Natural killer cell (primary cell): Measurements from ENCODE around the gene PRG2. TPM values are rescaled to one million over a fixed set of nuclear protein-coding genes. Genes with fewer than 3 reads are reported as not detected.
A peak's percentile ranks its signal among the peaks of the same experiment; 100 is the strongest.

Experiments
- ATAC-seq, 3 donors: fragments of 150-1000 bp in 2 of 3; fragments of 200-7000 bp in 1 of 3; cut with Tn5 transposase; 1 replicate in 1 of 3; 2 replicates in 2 of 3; pipeline ENCODE4 v1.10.0; 2021; ENCODE audit warnings: mild to moderate bottlenecking in 2 of 3, moderate library complexity in 2 of 3
- DNase-seq, 2 donors: peaks; one replicate each; pipeline versions ENCODE4 v3.0.0 to v3.0.0-alpha.2; 2013 to 2021; ENCODE audit warnings: mixed read lengths in 1 of 2
- H3K27ac ChIP-seq: one replicate; pipeline ENCODE4 v1.5.1; 2013; ENCODE audit warnings: mild to moderate bottlenecking, low read length
- H3K27me3 ChIP-seq: one replicate; pipeline ENCODE4 v1.6.1; 2013; ENCODE audit warnings: low read length; ENCODE audit not compliant: control insufficient read depth, insufficient read depth
- H3K36me3 ChIP-seq: one replicate; pipeline ENCODE4 v1.6.1; 2013; ENCODE audit warnings: low read length; ENCODE audit not compliant: control insufficient read depth, insufficient read depth
- H3K4me1 ChIP-seq: one replicate; pipeline ENCODE4 v1.6.1; 2013; ENCODE audit warnings: low read length; ENCODE audit not compliant: control insufficient read depth, insufficient read depth
- H3K4me3 ChIP-seq: one replicate; pipeline ENCODE4 v1.5.1; 2013; ENCODE audit warnings: low read length
- H3K9me3 ChIP-seq: one replicate; pipeline ENCODE4 v1.6.1; 2013; ENCODE audit warnings: low read length; ENCODE audit not compliant: control insufficient read depth, insufficient read depth
- H3K27ac Mint-ChIP-seq, 2 donors: one replicate each; pipeline ENCODE4 v1.8.0; 2022; ENCODE audit warnings: mild to moderate bottlenecking in 2 of 2, mixed read lengths in 2 of 2, moderate library complexity in 1 of 2
- H3K27me3 Mint-ChIP-seq, 2 donors: one replicate each; pipeline ENCODE4 v1.8.0; 2022; ENCODE audit warnings: low read depth in 2 of 2, mixed read lengths in 2 of 2
- H3K36me3 Mint-ChIP-seq: one replicate; pipeline ENCODE4 v1.8.0; 2022; ENCODE audit warnings: mixed read lengths
- H3K4me1 Mint-ChIP-seq, 2 donors: one replicate each; pipeline ENCODE4 v1.8.0; 2022; ENCODE audit warnings: mixed read lengths in 2 of 2
- H3K4me3 Mint-ChIP-seq: one replicate; pipeline ENCODE4 v1.8.0; 2022; ENCODE audit warnings: mild to moderate bottlenecking, moderate library complexity, mixed read lengths
- H3K9me3 Mint-ChIP-seq, 2 donors: one replicate each; pipeline ENCODE4 v1.8.0; 2022; ENCODE audit warnings: mixed read lengths in 2 of 2
- WGBS: methylation state at CpG from one replicate; pipeline ENCODE4 v1.1.7; 2013; ENCODE audit warnings: missing lambda C conversion rate; ENCODE audit not compliant: insufficient coverage; 5-methylcytosine and 5-hydroxymethylcytosine counted together
- intact Hi-C: fragments of 100-400 bp; cut with micrococcal nuclease; formaldehyde crosslinking; loops from one replicate; pipeline ENCODE4 v1.14.2; 2022
- total RNA-seq, 4 donors: library from RNA; stranded (reverse); fragments of 120-200 nt in 1 of 4; gene quantifications; one replicate each; pipeline versions ENCODE4 v1.2.3 to v1.2.4, GENCODE V29; 2013 to 2022
- TF ChIP-seq, protein P1 (sequence below): fragments of 200-600 bp; IDR thresholded peaks from one replicate; pipeline ENCODE4 v1.8.0; 2022; ENCODE audit warnings: antibody characterized with exemption

The PRG2 gene
- total RNA-seq, 3 donors from 2014 or later (not counting 1 experiment from before 2014, with no cell fraction given) = 1.2 to 2.4 TPM; not detected in 1

DNA sequence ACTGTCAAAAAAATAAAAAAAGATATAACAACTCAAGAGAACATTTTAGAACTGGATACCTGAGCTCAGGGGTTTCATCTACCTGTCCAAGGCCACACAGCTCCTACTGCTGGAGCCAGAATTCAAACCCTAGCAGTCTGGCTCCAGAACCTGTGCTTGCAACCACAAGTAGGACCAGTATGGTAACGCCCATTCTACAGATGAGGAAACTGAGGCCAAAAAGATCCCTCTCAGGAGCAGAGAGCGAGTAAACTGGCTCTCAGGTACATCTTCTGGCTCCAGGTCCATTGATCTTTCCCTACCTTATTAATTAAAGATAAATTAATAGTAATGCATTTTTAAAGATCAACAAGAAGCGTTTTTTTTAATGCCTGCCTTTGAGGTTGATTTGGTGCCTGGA is 33.1 kb downstream of the PRG2 start:
- 84% methylated on average over 2 of the region's 3 CpGs for WGBS
- H3K4me3 ChIP-seq = no peak overlapping the region
- H3K9me3 ChIP-seq = no peaks in the 10 kb centered on the region
- no peaks in the 10 kb centered on the region for H3K27me3 ChIP-seq
- Mint-ChIP-seq H3K9me3 (no peaks in the 10 kb centered on the region), H3K4me1 (peaks cover 0 to 7% of the 10 kb centered on the region in 2 donors), H3K36me3 (no peaks in the 10 kb centered on the region), H3K27me3 (peaks cover 0 to 6% of the 10 kb centered on the region in 2 donors), H3K27ac (no peak overlapping the region), H3K4me3 (no peak overlapping the region)
- H3K4me1 ChIP-seq = peaks cover 7% of the 10 kb centered on the region
- intact Hi-C loops = no loop called here
- TF ChIP-seq, protein P1, sequence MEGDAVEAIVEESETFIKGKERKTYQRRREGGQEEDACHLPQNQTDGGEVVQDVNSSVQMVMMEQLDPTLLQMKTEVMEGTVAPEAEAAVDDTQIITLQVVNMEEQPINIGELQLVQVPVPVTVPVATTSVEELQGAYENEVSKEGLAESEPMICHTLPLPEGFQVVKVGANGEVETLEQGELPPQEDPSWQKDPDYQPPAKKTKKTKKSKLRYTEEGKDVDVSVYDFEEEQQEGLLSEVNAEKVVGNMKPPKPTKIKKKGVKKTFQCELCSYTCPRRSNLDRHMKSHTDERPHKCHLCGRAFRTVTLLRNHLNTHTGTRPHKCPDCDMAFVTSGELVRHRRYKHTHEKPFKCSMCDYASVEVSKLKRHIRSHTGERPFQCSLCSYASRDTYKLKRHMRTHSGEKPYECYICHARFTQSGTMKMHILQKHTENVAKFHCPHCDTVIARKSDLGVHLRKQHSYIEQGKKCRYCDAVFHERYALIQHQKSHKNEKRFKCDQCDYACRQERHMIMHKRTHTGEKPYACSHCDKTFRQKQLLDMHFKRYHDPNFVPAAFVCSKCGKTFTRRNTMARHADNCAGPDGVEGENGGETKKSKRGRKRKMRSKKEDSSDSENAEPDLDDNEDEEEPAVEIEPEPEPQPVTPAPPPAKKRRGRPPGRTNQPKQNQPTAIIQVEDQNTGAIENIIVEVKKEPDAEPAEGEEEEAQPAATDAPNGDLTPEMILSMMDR = no peak
- no peaks in the 10 kb centered on the region for H3K36me3 ChIP-seq
- H3K27ac ChIP-seq = no peak overlapping the region
- no peak for ATAC-seq
- no peak for DNase-seq

DNA sequence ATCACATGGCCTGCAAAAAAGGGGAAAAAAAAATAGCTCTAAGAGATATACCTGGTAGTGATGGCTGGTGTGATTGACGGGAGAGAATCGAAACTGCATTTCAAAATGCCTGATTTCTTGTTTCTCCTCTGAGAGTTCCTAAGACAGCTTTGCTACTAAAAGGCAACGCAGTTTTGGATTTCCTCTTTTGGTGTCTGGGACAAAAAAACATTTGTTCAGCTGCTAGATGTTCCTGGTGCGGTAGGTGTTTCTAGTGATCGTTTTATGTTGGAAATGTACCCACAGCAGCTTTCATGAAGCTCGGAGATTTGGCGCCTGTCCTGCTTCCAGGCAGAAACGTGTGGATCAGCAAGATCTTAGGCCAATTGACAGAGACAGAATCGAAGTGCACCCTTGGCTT is 34.2 kb downstream of the PRG2 start:
- H3K4me1 ChIP-seq = peaks cover 7% of the 10 kb centered on the region
- H3K36me3 Mint-ChIP-seq = no peaks in the 10 kb centered on the region
- no peak overlapping the region for H3K27ac Mint-ChIP-seq
- no peak overlapping the region for H3K27ac ChIP-seq
- no peaks in the 10 kb centered on the region for H3K9me3 ChIP-seq
- H3K4me3 Mint-ChIP-seq = no peak overlapping the region
- H3K36me3 ChIP-seq = no peaks in the 10 kb centered on the region
- DNase-seq (no peak), ATAC-seq (no peak)
- peaks cover 0 to 7% of the 10 kb centered on the region in 2 donors for H3K4me1 Mint-ChIP-seq
- H3K9me3 Mint-ChIP-seq = no peaks in the 10 kb centered on the region
- intact Hi-C loops = no loop called here
- no peaks in the 10 kb centered on the region for H3K27me3 ChIP-seq
- TF ChIP-seq, protein P1 = no peak
- no peak overlapping the region for H3K4me3 ChIP-seq
- 34% methylated on average over 9 of the region's 9 CpGs for WGBS
- H3K27me3 Mint-ChIP-seq = peaks cover 5 to 6% of the 10 kb centered on the region in 2 donors

DNA sequence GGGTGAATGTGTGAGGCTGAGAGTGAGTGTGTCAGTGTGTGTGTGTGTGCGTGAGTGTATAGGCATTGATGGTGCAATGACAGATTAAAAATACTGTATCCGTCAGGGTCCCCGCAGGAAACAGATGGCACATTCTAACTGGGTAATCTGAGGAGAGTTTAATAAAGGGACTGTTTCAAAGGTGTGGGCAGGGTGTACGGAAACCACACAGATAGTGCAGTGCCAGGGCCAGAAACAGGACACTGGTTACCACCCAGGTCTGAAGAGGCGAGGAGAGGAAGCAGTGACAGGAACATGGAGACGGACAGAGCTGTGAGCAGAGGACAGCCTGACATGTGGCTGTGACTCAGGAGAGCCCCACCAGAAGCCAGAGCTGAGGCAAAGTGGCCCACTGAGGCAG is 35.8 kb downstream of the PRG2 start:
- Mint-ChIP-seq H3K9me3 (no peaks in the 10 kb centered on the region), H3K4me3 (no peak overlapping the region), H3K27me3 (peaks cover 6 to 7% of the 10 kb centered on the region in 2 donors), H3K27ac (no peak overlapping the region), H3K4me1 (peaks cover 0 to 7% of the 10 kb centered on the region in 2 donors), H3K36me3 (no peaks in the 10 kb centered on the region)
- H3K4me3 ChIP-seq = no peak overlapping the region
- DNase-seq (no peak), ATAC-seq (peak in 2 of 3 donors; percentile 34 to 72)
- 22% methylated on average over 6 of the region's 6 CpGs for WGBS
- no peaks in the 10 kb centered on the region for H3K9me3 ChIP-seq
- no peak overlapping the region for H3K27ac ChIP-seq
- H3K27me3 ChIP-seq = no peaks in the 10 kb centered on the region
- intact Hi-C loops = no loop called here
- TF ChIP-seq, protein P1 = no peak
- no peaks in the 10 kb centered on the region for H3K36me3 ChIP-seq
- H3K4me1 ChIP-seq = peaks cover 10% of the 10 kb centered on the region

DNA sequence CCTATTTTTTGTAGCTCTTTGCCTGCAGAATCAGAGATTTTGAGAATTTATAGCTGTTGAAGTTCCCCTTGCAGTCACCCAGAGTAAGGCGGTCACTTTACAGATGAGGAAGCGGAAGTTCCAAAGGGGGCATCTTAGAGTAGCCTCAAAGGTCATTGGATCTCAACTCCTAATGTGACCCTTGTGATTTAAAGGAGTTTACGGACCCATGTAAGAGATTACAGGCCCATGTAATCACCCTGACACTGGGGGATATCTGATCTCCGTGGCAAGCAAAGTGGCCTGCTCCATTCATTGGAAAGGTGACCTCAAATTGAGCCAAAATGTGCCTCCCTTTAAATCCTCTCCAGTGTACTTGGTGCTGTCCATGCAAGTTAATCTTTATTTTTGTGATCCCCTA is 36.6 kb downstream of the PRG2 start:
- ATAC-seq (no peak), DNase-seq (no peak)
- no peaks in the 10 kb centered on the region for H3K36me3 Mint-ChIP-seq
- Histone ChIP-seq H3K4me1 (peaks cover 12% of the 10 kb centered on the region), H3K9me3 (no peaks in the 10 kb centered on the region), H3K36me3 (no peaks in the 10 kb centered on the region), H3K27me3 (no peaks in the 10 kb centered on the region), H3K27ac (no peak overlapping the region), H3K4me3 (no peak overlapping the region)
- H3K4me1 Mint-ChIP-seq = peaks cover 0 to 7% of the 10 kb centered on the region in 2 donors
- intact Hi-C loops = no loop called here
- H3K27me3 Mint-ChIP-seq = peaks cover 6 to 7% of the 10 kb centered on the region in 2 donors
- H3K9me3 Mint-ChIP-seq = no peaks in the 10 kb centered on the region
- H3K27ac Mint-ChIP-seq = no peak overlapping the region
- 76% methylated on average over 4 of the region's 4 CpGs for WGBS
- TF ChIP-seq, protein P1 = no peak
- no peak overlapping the region for H3K4me3 Mint-ChIP-seq
